Muscle of leg (tissue), 11 donors: ENCODE measurements around the gene RPL13. TPM values are rescaled to one million over a fixed set of nuclear protein-coding genes. Genes with fewer than 3 reads are reported as not detected.

Experiments used
- DNase-seq: peaks from one replicate; pipeline ENCODE4 v3.0.0; 2013
- H3K27ac ChIP-seq: one replicate; pipeline ENCODE4 v1.5.1; 2013; ENCODE audit warnings: mild to moderate bottlenecking, low read length, control low read depth
- H3K27me3 ChIP-seq: one replicate; pipeline ENCODE4 v1.6.1; 2013; ENCODE audit warnings: low read length; ENCODE audit not compliant: control insufficient read depth, insufficient read depth
- H3K36me3 ChIP-seq: one replicate; pipeline ENCODE4 v1.6.1; 2013; ENCODE audit warnings: low read length; ENCODE audit not compliant: control insufficient read depth, insufficient read depth
- H3K4me1 ChIP-seq: one replicate; pipeline ENCODE4 v1.6.1; 2013; ENCODE audit warnings: low read length; ENCODE audit not compliant: control insufficient read depth, insufficient read depth
- H3K4me3 ChIP-seq: one replicate; pipeline ENCODE4 v1.5.1; 2013; ENCODE audit warnings: low read length, control low read depth
- H3K9me3 ChIP-seq: replicated peaks from 2 replicates; pipeline ENCODE4 v1.6.1; 2013; ENCODE audit warnings: low read depth, low read length; ENCODE audit not compliant: control insufficient read depth
- WGBS: methylation state at CpG from one replicate; pipeline ENCODE4 v1.1.5; 2013; ENCODE audit warnings: missing lambda C conversion rate; ENCODE audit not compliant: insufficient coverage; 5-methylcytosine and 5-hydroxymethylcytosine counted together
- polyA plus RNA-seq, 8 donors: library from polyadenylated mRNA; unstranded; fragments of 120-200 nt; gene quantifications; one replicate each; pipeline versions ENCODE4 v1.2.1 to v1.2.3, GENCODE V29; 2013; ENCODE audit warnings: inconsistent platforms in 1 of 8, low replicate concordance in 1 of 8; ENCODE audit not compliant: insufficient read length in 8 of 8, insufficient read depth in 1 of 8
- total RNA-seq: library from RNA; stranded (reverse); fragments of 120-200 nt; gene quantifications from one replicate; pipeline ENCODE4 v1.2.4, GENCODE V29; 2013

The RPL13 gene
- total and polyA plus RNA-seq, 9 donors: 3,790 to 5,718 (median 4,463) TPM

GRCh38 chr16:89544113-89544512 lies 16.4 kb upstream of the RPL13 start:
- Histone ChIP-seq H3K9me3 (no peaks in the 10 kb centered on the region), H3K4me3 (no peak overlapping the region), H3K4me1 (no peaks in the 10 kb centered on the region), H3K27ac (no peak overlapping the region), H3K27me3 (no peaks in the 10 kb centered on the region), H3K36me3 (peaks cover 62% of the 10 kb centered on the region)
- no peak for DNase-seq
- WGBS: 79% methylated on average over 7 of the region's 11 CpGs

GRCh38 chr16:89544713-89545043 lies 15.8 kb upstream of the RPL13 start:
- DNase-seq: no peak
- H3K36me3 ChIP-seq: peaks cover 68% of the 10 kb centered on the region

DNA sequence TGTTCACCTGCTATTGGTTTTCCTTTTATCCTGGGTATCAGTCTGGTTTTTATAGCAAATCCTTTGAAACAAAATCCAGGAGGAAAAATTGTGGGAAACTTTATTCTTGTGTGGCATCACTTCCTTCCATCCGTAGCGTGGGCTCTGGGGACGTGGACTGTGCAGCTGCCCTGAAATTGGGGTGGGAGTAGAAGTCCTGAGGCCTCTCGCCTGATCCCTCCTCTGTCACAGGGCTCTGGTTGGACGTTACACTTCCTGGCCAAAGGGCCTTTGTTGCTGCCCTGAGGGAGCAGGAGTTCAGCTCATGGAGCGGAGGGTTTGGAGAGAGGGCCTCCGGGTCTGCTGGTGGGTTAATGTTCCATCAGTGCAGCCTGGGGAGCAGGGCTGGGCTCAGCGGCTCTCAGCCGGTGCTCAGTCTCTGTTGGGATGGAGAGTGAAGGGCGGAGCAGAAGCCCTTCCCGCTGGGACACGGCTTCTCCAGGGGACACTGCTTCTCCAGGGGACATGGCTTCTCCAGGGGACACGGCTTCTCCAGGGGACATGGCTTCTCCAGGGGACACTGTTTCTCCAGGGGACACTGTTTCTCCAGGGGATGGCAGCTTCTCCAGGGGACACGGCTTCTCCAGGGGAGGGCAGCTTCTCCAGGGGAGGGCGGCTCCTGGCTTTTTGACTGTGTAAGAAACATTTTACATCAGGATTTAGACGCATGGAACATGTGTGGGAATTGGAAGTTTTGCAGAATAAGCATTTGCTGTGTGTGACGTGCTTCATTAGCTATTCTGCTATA lies 15.2 kb upstream of the RPL13 start:
- Histone ChIP-seq H3K4me1 (no peaks in the 10 kb centered on the region), H3K27ac (no peak overlapping the region), H3K27me3 (no peaks in the 10 kb centered on the region), H3K4me3 (no peak overlapping the region), H3K36me3 (peaks cover 73% of the 10 kb centered on the region), H3K9me3 (no peaks in the 10 kb centered on the region)
- no peak for DNase-seq
- 84% methylated on average over 15 of the region's 17 CpGs for WGBS

More at GRCh38 chr16:89544713-89545043, 15.8 kb upstream of the RPL13 start:
- H3K4me1 ChIP-seq: no peaks in the 10 kb centered on the region
- H3K27ac ChIP-seq: no peak overlapping the region
- 85% methylated on average over 12 of the region's 13 CpGs for WGBS
- H3K27me3 ChIP-seq: no peaks in the 10 kb centered on the region
- no peak overlapping the region for H3K4me3 ChIP-seq
- H3K9me3 ChIP-seq: no peaks in the 10 kb centered on the region

- 91% methylated on average over 15 of the region's 26 CpGs for WGBS
- Histone ChIP-seq H3K4me1 (no peaks in the 10 kb centered on the region), H3K4me3 (no peak overlapping the region), H3K36me3 (peaks cover 78% of the 10 kb centered on the region), H3K27ac (no peak overlapping the region), H3K9me3 (no peaks in the 10 kb centered on the region), H3K27me3 (no peaks in the 10 kb centered on the region)
- DNase-seq: no peak
Observed at GRCh38 chr16:89545831-89546574, 14.5 kb upstream of the RPL13 start.

DNA sequence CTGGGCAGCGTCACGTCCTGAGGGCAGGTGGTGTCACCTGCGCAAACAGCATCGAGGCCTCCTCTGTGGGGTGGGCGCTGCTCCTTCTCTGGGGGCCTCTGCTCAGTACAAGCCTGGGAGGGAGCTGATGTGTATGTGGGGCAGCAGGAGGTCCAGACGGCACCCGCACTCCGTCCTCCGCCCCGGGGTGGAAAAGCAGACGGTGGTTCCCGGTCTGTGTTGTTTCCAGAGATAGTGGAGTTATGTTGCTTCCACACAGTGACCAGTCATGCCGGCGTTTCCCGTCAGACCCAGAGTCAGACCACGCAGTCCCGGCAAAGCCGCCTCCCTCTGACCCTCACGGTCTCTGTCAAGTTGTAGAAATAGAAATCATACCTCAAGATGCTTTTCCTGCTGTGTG lies 13.7 kb upstream of the RPL13 start:
- Histone ChIP-seq H3K4me1 (no peaks in the 10 kb centered on the region), H3K36me3 (peaks cover 79% of the 10 kb centered on the region), H3K27me3 (no peaks in the 10 kb centered on the region), H3K9me3 (no peaks in the 10 kb centered on the region), H3K4me3 (no peak overlapping the region), H3K27ac (no peak overlapping the region)
- no peak for DNase-seq
- 88% methylated on average over 5 of the region's 19 CpGs for WGBS

DNA sequence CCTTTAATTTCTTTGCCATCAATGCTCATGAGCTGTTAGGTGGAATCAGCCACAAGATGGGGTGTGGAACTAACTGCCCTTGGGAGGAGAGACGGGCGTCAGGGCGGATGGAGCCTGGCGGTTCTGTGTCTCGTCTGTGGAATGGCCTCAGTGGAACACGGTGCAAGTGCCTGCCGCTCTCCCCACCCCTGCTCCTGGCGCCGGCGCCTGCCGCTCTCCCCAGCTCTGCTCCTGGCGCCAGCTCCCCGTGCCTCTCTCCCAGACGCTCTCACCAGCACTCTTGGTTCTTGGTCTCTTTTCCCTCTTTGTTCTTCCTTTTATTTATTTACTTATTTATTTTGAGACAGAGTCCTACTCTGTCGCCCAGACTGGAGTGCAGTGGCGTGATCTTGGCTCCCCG lies 13.2 kb upstream of the RPL13 start:
- no peak for DNase-seq
- no peak overlapping the region for H3K4me3 ChIP-seq
- WGBS: 88% methylated on average over 10 of the region's 17 CpGs
- no peak overlapping the region for H3K27ac ChIP-seq
- H3K36me3 ChIP-seq: peaks cover 82% of the 10 kb centered on the region
- no peaks in the 10 kb centered on the region for H3K4me1 ChIP-seq
- H3K9me3 ChIP-seq: no peaks in the 10 kb centered on the region
- no peaks in the 10 kb centered on the region for H3K27me3 ChIP-seq

- H3K27ac ChIP-seq: no peak overlapping the region
- H3K4me3 ChIP-seq: no peak overlapping the region
- DNase-seq: no peak
- WGBS: 94% methylated on average over 9 of the region's 20 CpGs
- no peaks in the 10 kb centered on the region for H3K27me3 ChIP-seq
- no peaks in the 10 kb centered on the region for H3K9me3 ChIP-seq
- no peaks in the 10 kb centered on the region for H3K4me1 ChIP-seq
- peaks cover 86% of the 10 kb centered on the region for H3K36me3 ChIP-seq
Observed at GRCh38 chr16:89547860-89548259, 12.6 kb upstream of the RPL13 start.

DNA sequence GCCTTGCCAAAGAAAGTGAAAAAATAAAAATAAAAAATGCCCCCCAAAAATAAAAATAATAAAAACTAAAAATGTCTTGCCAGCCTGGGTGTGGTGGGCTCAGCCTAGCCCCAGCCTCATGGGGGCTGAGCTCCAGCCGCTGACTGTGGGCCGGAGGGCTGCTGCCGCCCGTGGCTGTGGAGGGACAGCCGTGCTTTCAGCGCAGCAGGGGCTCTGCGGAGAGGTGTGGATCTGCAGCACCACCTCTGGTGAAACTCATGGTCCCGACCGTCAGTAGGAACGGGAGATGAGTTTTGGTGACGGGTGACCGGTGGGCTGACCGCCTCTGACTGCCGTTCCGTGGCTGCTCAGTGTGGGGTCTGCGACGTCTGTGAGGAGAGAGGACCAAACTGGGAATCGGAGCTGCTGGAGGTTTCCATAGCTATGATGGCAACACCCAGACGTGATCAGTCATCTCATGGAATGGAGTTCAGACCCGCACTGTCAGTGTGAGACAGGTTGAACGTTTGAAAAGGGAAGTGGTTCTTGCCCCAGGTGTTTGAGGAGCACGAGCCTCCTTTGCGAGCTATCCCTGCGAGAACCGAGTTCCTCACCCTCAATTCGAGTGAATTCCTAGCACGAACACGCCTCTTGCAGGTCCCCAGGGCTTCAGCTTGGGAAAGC lies 12.0 kb upstream of the RPL13 start:
- DNase-seq: no peak
- 86% methylated on average over 28 of the region's 28 CpGs for WGBS
- Histone ChIP-seq H3K9me3 (no peaks in the 10 kb centered on the region), H3K27ac (no peak overlapping the region), H3K36me3 (peaks cover 91% of the 10 kb centered on the region), H3K27me3 (no peaks in the 10 kb centered on the region), H3K4me1 (no peaks in the 10 kb centered on the region), H3K4me3 (no peak overlapping the region)

GRCh38 chr16:89549007-89549700 lies 11.3 kb upstream of the RPL13 start:
- no peak for DNase-seq
- no peaks in the 10 kb centered on the region for H3K9me3 ChIP-seq
- 91% methylated on average over 10 of the region's 10 CpGs for WGBS
- H3K4me1 ChIP-seq: no peaks in the 10 kb centered on the region
- no peaks in the 10 kb centered on the region for H3K27me3 ChIP-seq
- H3K27ac ChIP-seq: no peak overlapping the region
- peaks cover 92% of the 10 kb centered on the region for H3K36me3 ChIP-seq
- no peak overlapping the region for H3K4me3 ChIP-seq
